Activated T-helper 17 cell treated with anti-CD3 and anti-CD28 coated beads, Interleukin-2, amount 50 U/mL, for 72 hours (primary cell): ENCODE measurements around the gene TRIM45. TPM values are rescaled to one million over a fixed set of nuclear protein-coding genes. Genes with fewer than 3 reads are reported as not detected.
A peak's percentile ranks its signal among the peaks of the same experiment; 100 is the strongest.

Experiments used
- ATAC-seq: fragments of 150-1000 bp; cut with Tn5 transposase; replicated peaks from 2 replicates; pipeline ENCODE4 v1.10.0; 2021; ENCODE audit warnings: mild to moderate bottlenecking, moderate library complexity
- H3K27ac Mint-ChIP-seq: one replicate; pipeline ENCODE4 v1.8.0; 2022; ENCODE audit warnings: mixed read lengths
- H3K27me3 Mint-ChIP-seq: one replicate; pipeline ENCODE4 v1.8.0; 2022; ENCODE audit warnings: mixed read lengths
- H3K36me3 Mint-ChIP-seq: one replicate; pipeline ENCODE4 v1.8.0; 2022; ENCODE audit warnings: low read depth, mild to moderate bottlenecking, mixed read lengths
- H3K4me1 Mint-ChIP-seq: one replicate; pipeline ENCODE4 v1.8.0; 2022; ENCODE audit warnings: mixed read lengths
- H3K4me3 Mint-ChIP-seq: one replicate; pipeline ENCODE4 v1.8.0; 2022; ENCODE audit warnings: mild to moderate bottlenecking, mixed read lengths
- H3K9me3 Mint-ChIP-seq: one replicate; pipeline ENCODE4 v1.8.0; 2022; ENCODE audit warnings: mixed read lengths
- total RNA-seq, 2 donors: library from RNA; stranded (reverse); gene quantifications; one replicate each; pipeline ENCODE4 v1.2.3, GENCODE V29; 2022

TRIM45 gene
- total RNA-seq, 2 donors from 2014 or later = 0.78 to 2.0 TPM

DNA sequence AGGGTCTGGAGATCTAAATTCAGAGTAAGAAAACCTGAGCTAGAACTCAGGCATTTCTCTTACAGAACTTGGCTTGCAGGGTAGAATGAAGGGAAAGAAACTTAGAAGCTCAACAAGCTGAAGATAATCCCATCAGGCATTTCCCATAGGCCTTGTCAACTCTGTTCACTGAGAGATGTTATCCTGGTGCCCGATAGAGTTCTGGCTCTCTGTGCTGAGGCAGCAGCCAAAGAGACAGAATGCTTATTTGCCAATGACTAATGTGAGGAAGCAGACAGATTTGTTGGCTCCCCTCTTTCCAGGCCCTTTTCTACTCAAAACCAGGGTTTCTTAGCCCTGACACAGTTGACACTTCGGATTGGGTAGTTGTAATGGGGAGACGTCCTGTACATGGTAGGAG is 22.3 kb upstream of the TRIM45 start:
- no peak overlapping the region for H3K27ac Mint-ChIP-seq
- H3K9me3 Mint-ChIP-seq = no peaks in the 10 kb centered on the region
- H3K4me3 Mint-ChIP-seq = no peak overlapping the region
- H3K36me3 Mint-ChIP-seq = no peaks in the 10 kb centered on the region
- H3K27me3 Mint-ChIP-seq = peaks cover 7% of the 10 kb centered on the region
- no peak for ATAC-seq
- no peaks in the 10 kb centered on the region for H3K4me1 Mint-ChIP-seq

DNA sequence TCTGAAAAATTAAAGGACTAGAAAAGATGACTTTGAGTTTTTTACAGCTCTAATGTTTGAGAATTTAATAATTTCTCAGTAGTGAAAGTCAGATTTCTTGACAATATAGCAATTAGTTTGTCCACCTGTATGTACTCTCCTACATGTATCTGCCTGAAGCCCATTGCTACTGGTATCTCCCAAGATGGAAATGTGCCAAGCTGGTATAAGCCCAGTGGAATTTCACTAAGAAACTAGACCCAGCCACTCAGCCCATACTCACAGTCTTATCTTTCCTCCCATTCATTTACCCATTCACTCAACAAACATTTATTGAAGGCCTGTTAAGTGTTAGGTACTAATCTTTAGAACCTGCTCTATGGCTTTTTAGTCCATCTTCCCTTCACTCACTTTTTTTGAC is 21.6 kb upstream of the TRIM45 start:
- Mint-ChIP-seq H3K4me1 (no peaks in the 10 kb centered on the region), H3K36me3 (no peaks in the 10 kb centered on the region), H3K27me3 (peaks cover 7% of the 10 kb centered on the region), H3K27ac (no peak overlapping the region), H3K4me3 (no peak overlapping the region), H3K9me3 (no peaks in the 10 kb centered on the region)
- ATAC-seq = no peak

- Mint-ChIP-seq H3K27me3 (peaks cover 7% of the 10 kb centered on the region), H3K4me1 (no peaks in the 10 kb centered on the region), H3K36me3 (no peaks in the 10 kb centered on the region), H3K4me3 (no peak overlapping the region), H3K27ac (no peak overlapping the region), H3K9me3 (no peaks in the 10 kb centered on the region)
- no peak for ATAC-seq
Measured at GRCh38 chr1:117142200-117142599, 20.7 kb upstream of the TRIM45 start.

GRCh38 chr1:117138561-117138960 is 17.0 kb upstream of the TRIM45 start:
- Mint-ChIP-seq H3K4me1 (no peaks in the 10 kb centered on the region), H3K36me3 (no peaks in the 10 kb centered on the region), H3K27ac (no peak overlapping the region), H3K9me3 (no peaks in the 10 kb centered on the region), H3K27me3 (peaks cover 16% of the 10 kb centered on the region), H3K4me3 (no peak overlapping the region)
- no peak for ATAC-seq

DNA sequence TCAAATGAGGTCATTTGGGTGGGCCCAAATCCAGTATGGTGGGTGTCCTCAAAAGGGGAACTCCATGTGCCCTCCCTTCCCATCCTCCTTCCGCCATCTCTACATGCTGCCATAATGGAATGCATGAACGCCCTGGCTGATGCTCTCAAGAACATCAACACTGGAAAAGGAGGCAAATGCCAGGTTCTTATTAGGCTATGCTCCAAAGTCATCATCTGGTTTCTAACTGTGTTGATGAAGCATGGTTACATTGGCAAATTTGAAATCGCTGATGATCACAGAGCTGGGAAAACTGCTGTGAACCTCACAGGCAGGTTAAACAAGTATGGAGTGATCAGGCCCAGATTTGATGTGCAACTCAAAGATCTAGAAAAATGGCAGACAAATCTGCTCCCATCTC is 16.6 kb upstream of the TRIM45 start:
- no peaks in the 10 kb centered on the region for H3K36me3 Mint-ChIP-seq
- no peaks in the 10 kb centered on the region for H3K9me3 Mint-ChIP-seq
- no peaks in the 10 kb centered on the region for H3K4me1 Mint-ChIP-seq
- H3K27ac Mint-ChIP-seq = no peak overlapping the region
- ATAC-seq = no peak
- H3K4me3 Mint-ChIP-seq = no peak overlapping the region
- H3K27me3 Mint-ChIP-seq = peaks cover 19% of the 10 kb centered on the region

- Mint-ChIP-seq H3K9me3 (no peaks in the 10 kb centered on the region), H3K4me1 (no peaks in the 10 kb centered on the region), H3K36me3 (no peaks in the 10 kb centered on the region), H3K27ac (no peak overlapping the region), H3K27me3 (peaks cover 20% of the 10 kb centered on the region), H3K4me3 (no peak overlapping the region)
- no peak for ATAC-seq
Measured at GRCh38 chr1:117137281-117137855, 15.8 kb upstream of the TRIM45 start.

DNA sequence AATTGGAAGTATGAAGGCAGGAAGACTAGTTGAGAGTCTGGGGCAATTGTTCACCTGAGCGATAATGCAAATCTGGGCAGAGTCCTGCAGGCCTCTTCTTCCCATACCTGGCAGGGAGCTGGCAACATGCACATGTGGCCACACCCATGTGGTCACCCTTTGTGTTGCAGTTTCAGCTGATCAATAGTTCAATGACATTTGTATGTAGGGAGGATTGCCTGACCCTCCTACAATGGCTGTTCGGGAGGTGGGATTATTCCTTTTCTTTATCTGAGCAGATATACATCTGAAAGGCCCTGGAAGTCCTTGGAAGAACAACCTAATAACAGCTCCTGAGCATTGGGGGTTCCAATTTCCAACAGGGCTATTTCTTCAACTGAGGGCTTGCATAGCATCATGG is 15.2 kb upstream of the TRIM45 start:
- H3K9me3 Mint-ChIP-seq = no peaks in the 10 kb centered on the region
- no peak overlapping the region for H3K4me3 Mint-ChIP-seq
- H3K36me3 Mint-ChIP-seq = no peaks in the 10 kb centered on the region
- ATAC-seq = no peak
- H3K27ac Mint-ChIP-seq = no peak overlapping the region
- H3K4me1 Mint-ChIP-seq = no peaks in the 10 kb centered on the region
- peaks cover 20% of the 10 kb centered on the region for H3K27me3 Mint-ChIP-seq

DNA sequence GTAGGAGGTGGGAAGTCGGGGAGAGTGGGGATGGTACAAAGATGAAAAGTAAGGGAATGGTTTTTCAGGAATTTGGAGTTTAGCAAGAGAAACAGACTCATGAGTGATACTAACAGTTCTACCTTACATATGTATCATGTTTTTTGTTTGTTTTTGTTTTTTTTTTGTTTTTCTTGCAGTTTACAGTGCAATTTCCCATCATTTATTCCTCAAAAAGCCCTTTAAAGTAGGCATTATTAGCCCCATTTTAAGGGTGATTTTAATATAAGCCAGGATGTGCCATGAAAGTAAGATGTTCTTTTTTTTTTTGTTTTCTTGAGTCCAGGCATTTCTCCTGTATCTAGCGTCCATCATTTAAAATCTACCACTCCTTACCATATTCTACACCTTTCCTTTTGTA is 13.8 kb upstream of the TRIM45 start:
- H3K4me1 Mint-ChIP-seq = no peaks in the 10 kb centered on the region
- ATAC-seq = no peak
- no peak overlapping the region for H3K27ac Mint-ChIP-seq
- peaks cover 20% of the 10 kb centered on the region for H3K27me3 Mint-ChIP-seq
- H3K4me3 Mint-ChIP-seq = no peak overlapping the region
- H3K9me3 Mint-ChIP-seq = no peaks in the 10 kb centered on the region
- H3K36me3 Mint-ChIP-seq = no peaks in the 10 kb centered on the region

DNA sequence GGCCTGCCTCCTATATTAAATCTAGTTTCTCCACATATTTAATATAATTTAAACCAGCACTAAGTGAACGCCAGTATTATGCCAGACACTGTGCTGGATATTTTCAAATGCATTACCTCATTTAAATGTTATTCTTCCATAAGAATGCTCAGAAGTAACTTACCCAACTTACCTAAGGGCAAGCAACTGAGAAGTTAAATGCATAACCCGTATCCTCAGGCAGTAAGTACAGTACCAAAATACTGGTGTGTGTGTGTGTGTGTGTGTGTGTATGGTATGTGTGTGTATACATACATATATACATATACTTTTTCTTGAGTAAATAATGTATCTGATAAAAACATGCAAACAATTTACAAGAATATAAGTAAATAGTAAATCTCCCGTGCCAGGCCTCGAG is 9.0 kb upstream of the TRIM45 start:
- Mint-ChIP-seq H3K27me3 (peaks cover 23% of the 10 kb centered on the region), H3K4me1 (no peaks in the 10 kb centered on the region), H3K4me3 (no peak overlapping the region), H3K36me3 (no peaks in the 10 kb centered on the region), H3K27ac (no peak overlapping the region), H3K9me3 (no peaks in the 10 kb centered on the region)
- no peak for ATAC-seq

DNA sequence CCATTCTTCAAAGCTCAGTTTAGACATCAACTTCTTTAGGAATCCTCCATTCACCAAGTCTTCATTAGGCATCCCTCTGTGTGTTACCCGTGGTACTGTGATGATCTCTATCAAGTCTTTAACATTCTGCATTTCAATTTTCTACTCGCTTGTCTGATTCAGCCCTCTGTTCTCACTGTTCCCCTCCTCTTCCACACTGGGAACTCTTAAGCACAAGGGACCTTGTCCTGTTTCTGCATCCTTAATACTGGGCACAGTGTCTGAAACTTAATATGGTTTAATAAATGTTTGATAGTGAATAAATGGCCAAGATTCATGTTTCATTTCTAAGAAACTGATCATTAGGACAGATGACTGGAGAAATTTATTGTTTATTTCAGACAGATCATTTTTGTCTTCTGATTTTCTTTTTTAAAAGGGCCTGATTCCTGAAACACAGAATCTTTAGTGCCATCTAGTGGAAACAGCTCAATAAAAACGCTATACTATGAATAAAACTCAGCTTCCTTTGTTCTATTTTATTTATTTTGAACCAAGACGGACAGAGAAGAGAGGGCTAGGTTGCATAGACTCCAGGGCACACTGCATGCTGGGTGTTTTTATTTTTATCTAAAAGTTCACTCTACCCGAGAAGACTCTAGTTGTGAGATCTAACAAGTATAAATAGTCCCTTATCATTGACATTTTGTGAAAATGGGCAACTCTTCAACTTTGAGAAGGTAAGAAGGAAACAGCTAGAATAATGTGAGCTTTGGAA is 7.0 kb upstream of the TRIM45 start:
- no peak overlapping the region for H3K27ac Mint-ChIP-seq
- no peak overlapping the region for H3K4me3 Mint-ChIP-seq
- peaks cover 11% of the 10 kb centered on the region for H3K27me3 Mint-ChIP-seq
- no peak for ATAC-seq
- H3K36me3 Mint-ChIP-seq = no peaks in the 10 kb centered on the region
- H3K4me1 Mint-ChIP-seq = no peaks in the 10 kb centered on the region
- no peaks in the 10 kb centered on the region for H3K9me3 Mint-ChIP-seq

DNA sequence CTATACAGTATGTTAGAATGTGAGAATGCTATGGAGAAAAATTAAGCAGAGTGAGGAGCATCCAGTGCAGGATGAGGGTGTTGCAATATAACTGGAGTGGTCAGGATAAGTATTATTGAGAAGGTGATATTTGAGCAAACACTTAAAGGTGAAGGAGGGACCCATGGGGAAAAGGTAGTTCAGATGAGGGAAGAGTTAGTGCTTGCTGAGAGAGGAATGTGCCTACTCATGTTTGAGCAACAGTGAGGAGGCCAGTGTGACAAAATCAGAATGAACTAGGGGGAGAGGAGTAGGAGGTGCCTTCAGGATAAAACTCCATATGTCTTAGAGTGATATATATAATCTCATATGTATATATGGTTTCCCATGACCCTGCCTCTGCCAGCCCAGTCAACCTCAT is 6.2 kb upstream of the TRIM45 start:
- H3K27ac Mint-ChIP-seq = no peak overlapping the region
- no peak overlapping the region for H3K4me3 Mint-ChIP-seq
- no peaks in the 10 kb centered on the region for H3K4me1 Mint-ChIP-seq
- no peak for ATAC-seq
- no peaks in the 10 kb centered on the region for H3K36me3 Mint-ChIP-seq
- H3K9me3 Mint-ChIP-seq = no peaks in the 10 kb centered on the region
- peaks cover 7% of the 10 kb centered on the region for H3K27me3 Mint-ChIP-seq

DNA sequence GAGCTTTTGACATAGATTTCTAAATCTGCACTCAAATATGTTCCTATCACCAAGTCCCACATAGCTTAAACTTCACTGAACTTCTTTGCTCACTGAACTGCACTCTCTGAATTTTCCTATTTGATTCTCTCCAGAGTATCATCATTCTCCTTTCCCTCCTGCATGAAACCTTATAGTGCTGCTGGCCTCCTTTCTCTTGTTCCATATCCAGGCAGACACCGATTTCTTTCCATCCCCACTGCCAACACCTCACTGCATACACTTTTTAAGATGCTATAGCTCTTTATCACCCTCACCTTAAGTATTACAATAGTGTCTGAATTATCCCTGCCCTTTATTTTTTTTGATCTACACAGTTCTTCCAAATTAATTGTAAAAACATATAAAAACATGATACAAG is 3.1 kb upstream of the TRIM45 start:
- no peak for ATAC-seq

GRCh38 chr1:117123274-117123673 is 1.7 kb upstream of the TRIM45 start:
- Mint-ChIP-seq H3K36me3 (no peaks in the 10 kb centered on the region), H3K4me3 (peak overlapping the region; percentile 76), H3K4me1 (no peaks in the 10 kb centered on the region), H3K27ac (no peak overlapping the region), H3K27me3 (peaks cover 7% of the 10 kb centered on the region), H3K9me3 (no peaks in the 10 kb centered on the region)
- no peak for ATAC-seq

More for the DNA sequence above, 3.1 kb upstream of the TRIM45 start:
- Mint-ChIP-seq H3K27ac (no peak overlapping the region), H3K36me3 (no peaks in the 10 kb centered on the region), H3K4me3 (no peak overlapping the region), H3K4me1 (no peaks in the 10 kb centered on the region), H3K9me3 (no peaks in the 10 kb centered on the region), H3K27me3 (peaks cover 7% of the 10 kb centered on the region)

DNA sequence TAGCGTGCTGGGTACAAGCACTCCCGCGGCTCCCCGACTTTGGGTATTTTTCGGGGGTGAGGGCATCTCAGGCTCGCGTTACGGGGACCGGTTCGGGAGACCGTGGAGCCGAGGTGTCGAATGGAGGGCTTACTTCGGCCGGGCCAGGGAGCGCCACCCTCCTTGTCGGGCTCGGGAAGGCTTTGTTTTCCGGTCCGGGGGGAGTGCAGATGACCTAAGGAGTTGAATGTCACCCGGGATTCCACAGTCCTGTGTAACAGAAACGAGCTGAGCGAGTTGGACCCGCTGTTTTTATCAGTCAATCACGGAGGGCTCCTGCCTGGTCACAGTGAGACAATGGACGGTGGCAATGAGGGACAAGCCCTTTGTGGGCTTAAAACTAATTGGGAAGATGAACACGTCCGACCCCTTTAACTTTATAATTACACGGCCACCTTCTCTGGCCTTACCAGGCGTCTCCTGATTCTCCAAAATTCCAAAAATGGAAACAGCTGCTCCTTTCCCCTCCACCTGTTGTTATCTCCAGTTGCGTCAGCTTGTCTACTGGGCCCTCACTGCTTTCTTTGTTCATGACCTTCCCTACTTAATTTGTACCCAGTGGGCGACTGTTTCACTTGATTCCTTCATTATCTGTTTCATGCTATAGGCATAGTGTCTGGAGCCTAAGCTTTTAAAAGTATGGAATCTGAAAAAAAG is 929 bp upstream of the TRIM45 start:
- peak overlapping the region; percentile 76 for H3K4me3 Mint-ChIP-seq
- H3K9me3 Mint-ChIP-seq = no peaks in the 10 kb centered on the region
- no peaks in the 10 kb centered on the region for H3K36me3 Mint-ChIP-seq
- H3K4me1 Mint-ChIP-seq = no peaks in the 10 kb centered on the region
- no peak for ATAC-seq
- no peak overlapping the region for H3K27ac Mint-ChIP-seq
- peaks cover 7% of the 10 kb centered on the region for H3K27me3 Mint-ChIP-seq
